Stimulated activated naive CD8-positive, alpha-beta T cell treated with anti-CD3 and anti-CD28 coated beads, Interleukin-15, Interleukin-2, amounts not matched to agents 100 ng/mL and 50 ng/mL, for 24 hours (primary cell): Measurements from ENCODE around the gene PTPN7.

Source experiments
- H3K27ac Mint-ChIP-seq: one replicate; pipeline ENCODE4 v1.8.0; 2021; ENCODE audit warnings: mild to moderate bottlenecking, mixed read lengths
- H3K27me3 Mint-ChIP-seq: one replicate; pipeline ENCODE4 v1.8.0; 2021; ENCODE audit warnings: mixed read lengths
- H3K36me3 Mint-ChIP-seq: one replicate; pipeline ENCODE4 v1.8.0; 2021; ENCODE audit warnings: low read depth, mixed read lengths
- H3K4me1 Mint-ChIP-seq: one replicate; pipeline ENCODE4 v1.8.0; 2021; ENCODE audit warnings: low read depth, mixed read lengths
- H3K4me3 Mint-ChIP-seq: one replicate; pipeline ENCODE4 v1.8.0; 2021; ENCODE audit warnings: mild to moderate bottlenecking, mixed read lengths
- H3K9me3 Mint-ChIP-seq: one replicate; pipeline ENCODE4 v1.8.0; 2021; ENCODE audit warnings: mixed read lengths

The PTPN7 gene

GRCh38 chr1:202160377-202160940 lies at the start of gene PTPN7:
Gene PTPN7, minus strand, starts transcription at chr1:202160602. Its CDS starts 1,200 bp downstream, at chr1:202159402.
- Mint-ChIP-seq H3K9me3 (no peaks in the 10 kb centered on the region), H3K36me3 (peaks cover 49% of the 10 kb centered on the region), H3K4me1 (peaks cover 87% of the 10 kb centered on the region), H3K27me3 (no peaks in the 10 kb centered on the region), H3K27ac (peak within 1 kb of the TSS; percentile 100), H3K4me3 (peak within 1 kb of the TSS; percentile 99)

- H3K4me1 Mint-ChIP-seq = peaks cover under 1% of the 10 kb centered on the region
- H3K9me3 Mint-ChIP-seq = no peaks in the 10 kb centered on the region
- peaks cover 25% of the 10 kb centered on the region for H3K27me3 Mint-ChIP-seq
- H3K4me3 Mint-ChIP-seq = no peak overlapping the region
- H3K27ac Mint-ChIP-seq = no peak overlapping the region
- no peaks in the 10 kb centered on the region for H3K36me3 Mint-ChIP-seq
These were observed 48.0 kb upstream of the PTPN7 start for GRCh38 chr1:202208351-202208857.

GRCh38 chr1:202207292-202207691 lies 46.9 kb upstream of the PTPN7 start:
- H3K4me3 Mint-ChIP-seq = no peak overlapping the region
- H3K27me3 Mint-ChIP-seq = peaks cover 14% of the 10 kb centered on the region
- H3K27ac Mint-ChIP-seq = no peak overlapping the region
- no peaks in the 10 kb centered on the region for H3K9me3 Mint-ChIP-seq
- H3K36me3 Mint-ChIP-seq = no peaks in the 10 kb centered on the region
- H3K4me1 Mint-ChIP-seq = no peaks in the 10 kb centered on the region

GRCh38 chr1:202205523-202206190 lies 45.3 kb upstream of the PTPN7 start:
- H3K9me3 Mint-ChIP-seq = no peaks in the 10 kb centered on the region
- no peaks in the 10 kb centered on the region for H3K36me3 Mint-ChIP-seq
- H3K27me3 Mint-ChIP-seq = peaks cover 5% of the 10 kb centered on the region
- no peak overlapping the region for H3K4me3 Mint-ChIP-seq
- no peak overlapping the region for H3K27ac Mint-ChIP-seq
- H3K4me1 Mint-ChIP-seq = no peaks in the 10 kb centered on the region

GRCh38 chr1:202204065-202204464 lies 43.7 kb upstream of the PTPN7 start:
- no peaks in the 10 kb centered on the region for H3K27me3 Mint-ChIP-seq
- no peaks in the 10 kb centered on the region for H3K9me3 Mint-ChIP-seq
- peaks cover 11% of the 10 kb centered on the region for H3K4me1 Mint-ChIP-seq
- no peaks in the 10 kb centered on the region for H3K36me3 Mint-ChIP-seq
- H3K27ac Mint-ChIP-seq = no peak overlapping the region
- no peak overlapping the region for H3K4me3 Mint-ChIP-seq

GRCh38 chr1:202203238-202204039 lies 43.0 kb upstream of the PTPN7 start:
- no peaks in the 10 kb centered on the region for H3K36me3 Mint-ChIP-seq
- peaks cover 16% of the 10 kb centered on the region for H3K4me1 Mint-ChIP-seq
- no peaks in the 10 kb centered on the region for H3K27me3 Mint-ChIP-seq
- H3K27ac Mint-ChIP-seq = no peak overlapping the region
- H3K9me3 Mint-ChIP-seq = no peaks in the 10 kb centered on the region
- H3K4me3 Mint-ChIP-seq = no peak overlapping the region

GRCh38 chr1:202202500-202203168 lies 42.2 kb upstream of the PTPN7 start:
- no peaks in the 10 kb centered on the region for H3K36me3 Mint-ChIP-seq
- H3K4me3 Mint-ChIP-seq = no peak overlapping the region
- peaks cover 6% of the 10 kb centered on the region for H3K27me3 Mint-ChIP-seq
- H3K9me3 Mint-ChIP-seq = no peaks in the 10 kb centered on the region
- H3K4me1 Mint-ChIP-seq = peaks cover 23% of the 10 kb centered on the region
- no peak overlapping the region for H3K27ac Mint-ChIP-seq

- Mint-ChIP-seq H3K9me3 (no peaks in the 10 kb centered on the region), H3K36me3 (no peaks in the 10 kb centered on the region), H3K27me3 (peaks cover 6% of the 10 kb centered on the region), H3K4me3 (no peak overlapping the region), H3K4me1 (peaks cover 23% of the 10 kb centered on the region), H3K27ac (no peak overlapping the region)
These were observed 41.6 kb upstream of the PTPN7 start for GRCh38 chr1:202201971-202202370.

GRCh38 chr1:202201266-202201665 lies 40.9 kb upstream of the PTPN7 start:
- Mint-ChIP-seq H3K4me3 (no peak overlapping the region), H3K27ac (no peak overlapping the region), H3K36me3 (no peaks in the 10 kb centered on the region), H3K27me3 (peaks cover 6% of the 10 kb centered on the region), H3K4me1 (peaks cover 23% of the 10 kb centered on the region), H3K9me3 (no peaks in the 10 kb centered on the region)

GRCh38 chr1:202200669-202201068 lies 40.3 kb upstream of the PTPN7 start:
- Mint-ChIP-seq H3K36me3 (no peaks in the 10 kb centered on the region), H3K9me3 (no peaks in the 10 kb centered on the region), H3K27me3 (peaks cover 6% of the 10 kb centered on the region), H3K4me1 (peaks cover 23% of the 10 kb centered on the region), H3K4me3 (no peak overlapping the region), H3K27ac (no peak overlapping the region)

GRCh38 chr1:202200112-202200548 lies 39.7 kb upstream of the PTPN7 start:
- Mint-ChIP-seq H3K4me3 (no peak overlapping the region), H3K9me3 (no peaks in the 10 kb centered on the region), H3K27me3 (peaks cover 10% of the 10 kb centered on the region), H3K36me3 (no peaks in the 10 kb centered on the region), H3K27ac (no peak overlapping the region), H3K4me1 (peaks cover 23% of the 10 kb centered on the region)

- Mint-ChIP-seq H3K36me3 (no peaks in the 10 kb centered on the region), H3K27me3 (peaks cover 19% of the 10 kb centered on the region), H3K27ac (no peak overlapping the region), H3K4me3 (no peak overlapping the region), H3K4me1 (peaks cover 23% of the 10 kb centered on the region), H3K9me3 (no peaks in the 10 kb centered on the region)
These were observed 38.9 kb upstream of the PTPN7 start for GRCh38 chr1:202199040-202199889.

GRCh38 chr1:202198366-202198724 lies 37.9 kb upstream of the PTPN7 start:
- H3K9me3 Mint-ChIP-seq = no peaks in the 10 kb centered on the region
- peaks cover 26% of the 10 kb centered on the region for H3K4me1 Mint-ChIP-seq
- no peaks in the 10 kb centered on the region for H3K36me3 Mint-ChIP-seq
- H3K27me3 Mint-ChIP-seq = peaks cover 25% of the 10 kb centered on the region
- no peak overlapping the region for H3K27ac Mint-ChIP-seq
- no peak overlapping the region for H3K4me3 Mint-ChIP-seq
